GM18505 (cell line): Measurements from ENCODE around the gene TM7SF3.

ENCODE experiments used
- ATAC-seq: cut with Tn5 transposase; IDR thresholded peaks from one replicate; pipeline ENCODE4 v1.9.1; 2021; ENCODE audit not compliant: unreplicated experiment
- POLR2A ChIP-seq: IDR thresholded peaks from 4 replicates; pipeline ENCODE4 v1.6.1; 2011; ENCODE audit warnings: borderline replicate concordance; ENCODE audit not compliant: insufficient read depth, insufficient read length; ENCODE audit errors: extremely low read depth

TM7SF3 gene

GRCh38 chr12:27006797-27007467, 7.3 kb downstream of the TM7SF3 start:
- TF ChIP-seq POLR2A: no peak
- no peak for ATAC-seq

- ATAC-seq: no peak
- TF ChIP-seq POLR2A: no peak
Observed at GRCh38 chr12:27005495-27005894, 8.7 kb downstream of the TM7SF3 start.

- TF ChIP-seq POLR2A: no peak
- ATAC-seq: no peak
Observed at GRCh38 chr12:27003421-27004381, 10.5 kb downstream of the TM7SF3 start.

GRCh38 chr12:27002141-27002540, 12.0 kb downstream of the TM7SF3 start:
- no peak for ATAC-seq
- no peak for TF ChIP-seq POLR2A

GRCh38 chr12:27001663-27002062, 12.5 kb downstream of the TM7SF3 start:
- no peak for TF ChIP-seq POLR2A
- ATAC-seq: no peak

- no peak for TF ChIP-seq POLR2A
- no peak for ATAC-seq
Observed at GRCh38 chr12:27000961-27001360, 13.2 kb downstream of the TM7SF3 start.

- ATAC-seq: no peak
- TF ChIP-seq POLR2A: no peak
Observed at GRCh38 chr12:26997003-26997402, 17.2 kb downstream of the TM7SF3 start.

GRCh38 chr12:26995706-26996105, 18.5 kb downstream of the TM7SF3 start:
- no peak for TF ChIP-seq POLR2A

GRCh38 chr12:26994109-26994508, 20.1 kb downstream of the TM7SF3 start:
- TF ChIP-seq POLR2A: no peak
- ATAC-seq: no peak

More at GRCh38 chr12:26995706-26996105, 18.5 kb downstream of the TM7SF3 start:
- ATAC-seq: no peak

- TF ChIP-seq POLR2A: no peak
- no peak for ATAC-seq
Observed at GRCh38 chr12:26991826-26992225, 22.4 kb downstream of the TM7SF3 start.

GRCh38 chr12:26989873-26990272, 24.3 kb downstream of the TM7SF3 start:
- TF ChIP-seq POLR2A: no peak
- no peak for ATAC-seq

GRCh38 chr12:26988703-26989102, 25.5 kb downstream of the TM7SF3 start:
- no peak for ATAC-seq

GRCh38 chr12:26987634-26988424, 26.4 kb downstream of the TM7SF3 start:
- TF ChIP-seq POLR2A: no peak
- ATAC-seq: no peak

More at GRCh38 chr12:26988703-26989102, 25.5 kb downstream of the TM7SF3 start:
- TF ChIP-seq POLR2A: no peak

- ATAC-seq: no peak
- TF ChIP-seq POLR2A: no peak
Observed at GRCh38 chr12:26982866-26983265, 31.3 kb downstream of the TM7SF3 start.

GRCh38 chr12:26979733-26980132, 34.5 kb downstream of the TM7SF3 start:
- ATAC-seq: no peak
- no peak for TF ChIP-seq POLR2A
